Ammon's horn (tissue), 1 donor: ENCODE data around the gene HOXA5.

ENCODE experiments used
- DNase-seq: peaks from one replicate; pipeline ENCODE4 v3.0.0-alpha.2; 2016; ENCODE audit warnings: low spot score

HOXA5 gene

DNA sequence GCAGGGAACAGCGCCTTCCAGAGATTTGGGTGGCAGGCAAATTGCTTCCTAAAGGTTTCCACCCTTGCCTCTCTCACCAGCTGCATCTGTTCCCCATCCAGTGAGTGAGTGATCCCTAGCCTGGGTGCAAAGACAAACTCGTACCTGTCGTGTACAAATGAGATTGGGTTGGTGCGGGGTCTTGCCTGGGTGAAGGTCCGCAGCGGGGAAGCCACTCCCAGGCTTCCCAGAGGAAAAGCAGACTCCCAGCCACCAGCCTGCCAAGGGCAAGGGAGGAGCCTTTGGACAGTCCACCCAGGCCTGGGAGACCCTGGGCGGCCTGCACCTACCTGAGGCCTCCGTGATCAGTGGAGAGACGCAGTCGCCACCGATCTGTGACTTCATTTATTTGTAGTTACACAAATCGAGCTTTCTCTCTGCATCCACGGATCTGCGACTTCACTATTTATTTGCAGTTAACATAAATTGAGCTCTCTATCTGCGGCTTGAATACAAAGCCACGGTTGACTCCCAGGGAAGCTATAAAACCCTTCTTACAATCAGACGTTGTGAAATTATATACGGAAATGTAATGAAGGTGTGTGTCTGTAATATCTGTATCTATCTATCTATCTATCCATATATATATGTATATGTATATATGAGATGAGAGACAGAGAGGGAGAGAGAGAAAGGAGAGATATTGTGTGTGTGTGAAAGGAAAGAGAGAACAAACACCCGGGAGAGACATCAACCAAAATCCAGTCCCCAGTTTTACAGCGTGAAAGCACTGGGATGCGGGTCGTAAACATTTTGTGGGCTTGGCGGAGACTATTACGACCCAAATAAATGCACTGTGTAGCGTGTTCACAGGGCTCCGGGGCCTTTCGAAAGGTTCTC is 16.0 kb upstream of the HOXA5 start:
- DNase-seq = no peak

DNA sequence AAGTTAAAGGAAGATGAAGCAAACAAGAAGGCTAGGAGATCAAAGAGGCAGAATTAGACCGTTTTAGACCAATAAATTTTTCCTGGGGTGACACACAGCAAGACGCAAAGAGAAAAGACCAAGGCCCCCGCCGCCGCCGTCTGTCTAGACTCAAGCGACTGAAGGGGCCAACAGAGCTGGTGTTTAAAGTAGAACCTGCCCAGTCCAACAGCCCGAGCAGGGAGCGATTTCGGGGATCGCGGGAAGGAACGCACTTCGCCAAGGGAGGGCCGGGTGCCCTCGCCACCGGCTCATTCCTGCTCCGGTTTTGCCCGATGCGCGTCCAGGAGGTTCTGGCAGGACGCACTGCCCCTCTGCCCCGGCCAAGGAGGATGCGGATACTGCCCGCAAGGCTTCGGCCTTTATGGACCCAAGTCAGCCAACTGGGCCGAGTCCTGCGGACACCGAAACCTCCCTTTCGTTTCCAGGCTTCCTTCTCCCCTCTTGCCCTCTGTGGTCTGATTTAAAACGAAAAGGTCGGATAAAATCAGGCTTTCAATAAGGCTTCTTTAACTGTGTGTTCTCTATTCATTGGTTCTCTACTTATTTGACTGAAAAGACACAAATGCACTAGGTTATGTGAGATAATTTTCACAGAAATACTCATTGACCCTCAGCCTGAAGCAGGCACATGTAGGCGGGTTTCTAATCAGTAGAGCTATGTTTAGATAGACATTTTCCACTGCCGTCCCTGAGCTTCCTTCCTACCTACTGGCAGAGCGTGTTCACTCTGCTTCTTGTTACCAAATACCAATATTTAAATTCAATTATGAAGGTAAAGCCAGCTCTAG is 15.2 kb upstream of the HOXA5 start:
- no peak for DNase-seq

DNA sequence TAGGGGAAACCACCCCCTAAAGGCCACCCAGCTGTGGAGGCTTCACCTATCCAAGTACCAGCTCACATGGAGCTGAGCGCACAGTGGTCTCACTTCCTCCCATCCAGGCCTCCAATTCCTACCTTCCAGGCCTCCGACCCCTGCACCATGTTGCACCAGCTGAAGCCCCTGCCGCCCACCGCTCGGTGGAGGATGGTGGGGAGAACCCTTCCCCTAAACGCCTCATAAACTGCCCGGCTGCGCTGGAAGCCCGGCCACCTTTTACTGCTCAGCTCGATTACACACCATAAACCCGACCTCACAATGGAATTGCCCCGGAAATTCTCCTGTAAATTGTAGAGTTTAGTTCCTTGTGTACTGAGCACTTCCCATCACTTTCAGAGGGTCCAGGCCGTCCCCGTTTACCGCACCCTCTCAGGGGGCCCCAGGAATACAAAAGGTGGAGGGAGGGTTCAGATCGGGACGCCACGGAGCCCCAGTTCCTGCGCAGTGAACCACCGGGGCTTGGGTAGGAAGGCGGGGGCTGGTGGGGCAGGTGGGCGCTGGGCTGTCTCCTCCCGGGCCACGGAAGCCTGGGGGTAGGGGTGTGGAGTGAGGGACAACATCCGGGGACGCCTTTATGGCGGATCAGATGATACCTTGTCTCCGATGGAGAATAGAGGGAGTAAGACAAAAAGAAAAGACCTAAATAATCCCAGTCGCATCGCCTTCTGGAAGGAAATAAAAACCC is 14.4 kb upstream of the HOXA5 start:
- DNase-seq = no peak

DNA sequence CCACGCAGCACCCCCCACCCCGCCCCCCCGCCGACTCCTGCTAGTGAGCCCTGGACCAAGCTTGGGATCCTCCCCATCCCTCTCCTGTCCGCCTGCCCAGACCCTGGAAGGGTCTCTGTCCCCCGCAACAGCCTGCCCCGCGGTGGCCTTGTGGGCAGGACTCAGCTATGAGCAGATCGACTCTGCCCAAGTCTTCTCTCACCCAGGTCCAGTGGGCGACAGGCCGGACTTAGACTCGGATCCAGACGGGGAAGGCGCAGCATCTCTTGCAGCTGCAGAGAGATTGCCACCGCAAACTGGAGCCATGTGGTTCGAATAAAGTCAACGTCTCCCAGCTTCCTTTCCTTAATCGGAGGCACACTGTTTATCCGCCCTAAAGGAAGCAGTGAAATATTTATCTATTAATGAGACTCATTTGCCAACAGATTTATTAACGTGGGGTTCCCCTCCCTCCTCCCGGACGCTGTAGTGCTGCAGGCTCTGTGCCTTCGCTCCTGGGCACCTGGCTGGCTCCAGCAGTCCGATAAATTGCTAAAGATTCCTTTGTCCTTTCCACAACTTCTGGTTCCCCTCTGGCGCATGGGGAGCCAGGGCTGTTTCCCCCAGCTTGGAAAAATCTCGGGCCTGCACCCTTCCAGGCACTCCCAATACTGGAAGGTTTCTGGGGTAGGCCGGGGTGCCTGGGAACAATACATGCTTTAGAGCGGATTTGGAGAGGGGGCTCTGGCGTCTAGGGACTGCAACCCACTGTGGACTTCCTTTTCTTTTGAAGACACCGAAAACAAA is 13.6 kb upstream of the HOXA5 start:
- no peak for DNase-seq

DNA sequence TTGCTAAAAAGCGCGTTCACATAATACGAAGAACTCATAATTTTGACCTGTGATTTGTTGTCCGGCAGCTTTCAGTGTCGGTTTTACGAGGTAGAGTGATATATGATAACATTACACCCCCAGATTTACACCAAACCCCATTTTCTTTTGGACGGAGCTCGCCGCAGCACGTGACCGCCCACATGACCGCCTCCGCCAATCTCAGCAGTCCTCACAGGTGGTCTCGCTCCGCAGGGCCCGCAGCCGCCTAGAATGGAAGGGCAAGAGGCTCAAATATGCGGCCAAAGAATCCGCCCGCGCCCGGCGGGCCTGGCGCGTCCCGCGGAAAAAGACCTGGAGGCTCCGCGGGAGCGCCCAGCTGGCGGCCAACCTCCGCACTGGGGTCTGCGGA is 13.0 kb upstream of the HOXA5 start, which contains the start of gene HOXA7:
Gene HOXA7 (minus strand): TSS at position 168 of the 391 bp plus-strand sequence. CDS start 130 bp downstream, at position 38.
- DNase-seq = no peak

DNA sequence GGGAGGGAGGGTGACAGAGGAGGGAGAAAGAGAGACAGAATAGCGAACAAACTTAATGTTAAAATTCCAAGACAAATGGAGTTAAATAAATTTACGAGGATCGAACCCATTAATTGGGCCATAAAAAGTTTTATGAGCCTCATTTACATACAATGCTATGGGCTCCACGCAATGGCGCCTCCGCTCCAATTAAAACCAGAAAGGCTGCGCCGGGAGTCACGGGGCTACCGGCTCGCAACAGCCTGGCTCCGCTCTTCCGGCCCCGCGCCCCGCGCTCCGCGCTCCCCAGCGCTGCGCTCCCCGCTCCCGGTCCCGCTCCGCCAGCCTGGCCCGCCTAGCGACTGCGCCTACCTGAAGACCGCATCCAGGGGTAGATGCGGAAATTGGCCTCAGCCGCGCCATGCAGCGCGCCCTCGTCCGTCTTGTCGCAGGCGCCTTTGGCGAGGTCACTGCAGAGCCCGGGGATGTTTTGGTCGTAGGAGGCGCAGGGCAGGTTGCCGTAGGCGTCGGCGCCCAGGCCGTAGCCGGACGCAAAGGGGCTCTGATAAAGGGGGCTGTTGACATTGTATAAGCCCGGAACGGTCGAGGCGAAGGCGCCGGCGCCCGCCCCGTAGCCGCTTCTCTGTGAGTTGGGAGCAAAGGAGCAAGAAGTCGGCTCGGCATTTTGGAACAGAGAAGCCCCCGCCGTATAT is 12.5 kb upstream of the HOXA5 start:
- DNase-seq = no peak

DNA sequence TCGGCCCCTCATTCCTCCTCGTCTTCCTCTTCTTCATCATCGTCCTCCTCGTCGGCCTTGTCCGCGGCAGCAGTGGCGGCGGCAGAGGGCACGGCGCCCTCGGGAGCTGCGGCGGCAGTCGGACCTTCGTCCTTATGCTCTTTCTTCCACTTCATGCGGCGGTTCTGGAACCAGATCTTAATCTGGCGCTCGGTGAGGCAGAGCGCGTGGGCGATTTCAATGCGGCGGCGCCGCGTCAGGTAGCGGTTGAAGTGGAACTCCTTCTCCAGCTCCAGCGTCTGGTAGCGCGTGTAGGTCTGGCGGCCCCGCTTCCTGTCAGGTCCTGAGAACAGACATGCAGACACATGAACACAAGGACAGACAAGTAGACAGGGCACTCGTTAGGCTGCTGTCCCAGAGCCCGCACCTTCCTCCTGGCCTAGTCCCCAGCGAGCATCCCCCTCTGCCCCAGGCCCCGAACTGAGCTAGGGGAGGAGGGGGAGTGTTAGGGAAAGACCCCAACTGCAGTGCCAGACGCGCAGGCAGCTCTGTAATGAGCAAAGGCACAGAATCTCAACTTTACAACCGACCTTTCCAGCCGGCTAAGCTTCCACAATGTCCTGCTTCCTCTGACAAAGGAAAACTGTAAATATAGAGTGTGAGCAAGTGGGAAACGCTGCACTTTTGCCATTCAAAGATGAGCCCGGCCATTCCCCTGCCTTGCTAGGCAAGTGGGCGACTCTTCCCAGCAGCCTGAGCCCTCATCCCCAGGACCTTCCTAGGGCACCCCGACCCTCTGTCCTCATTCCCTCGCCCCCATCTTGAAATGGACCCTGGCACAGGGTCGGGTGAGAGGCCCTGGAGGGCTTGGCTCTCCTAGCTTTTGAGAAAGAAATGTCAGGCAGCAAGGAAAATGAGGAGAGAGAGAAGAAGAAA is 11.7 kb upstream of the HOXA5 start:
- DNase-seq = no peak

DNA sequence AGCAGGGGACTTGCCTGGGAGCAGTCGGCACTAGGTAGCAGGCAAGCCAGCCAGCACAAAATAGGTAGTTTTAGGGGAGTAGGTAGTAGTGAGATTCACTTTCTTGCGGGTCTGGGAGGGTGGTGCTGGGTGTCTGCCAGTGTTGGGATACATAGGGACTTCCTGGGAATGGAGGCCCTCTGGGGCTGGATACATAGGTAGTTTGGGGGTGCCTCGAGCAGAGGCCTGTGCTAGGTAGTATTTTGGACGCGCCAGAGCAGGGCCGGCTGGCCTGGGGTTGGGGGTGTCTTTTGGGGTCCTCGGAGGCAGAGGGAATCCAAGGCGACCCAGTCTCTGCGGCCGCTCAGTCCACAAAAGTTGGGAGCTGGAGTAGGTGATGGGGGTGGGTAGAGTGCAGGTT is 10.9 kb upstream of the HOXA5 start:
- DNase-seq = no peak

DNA sequence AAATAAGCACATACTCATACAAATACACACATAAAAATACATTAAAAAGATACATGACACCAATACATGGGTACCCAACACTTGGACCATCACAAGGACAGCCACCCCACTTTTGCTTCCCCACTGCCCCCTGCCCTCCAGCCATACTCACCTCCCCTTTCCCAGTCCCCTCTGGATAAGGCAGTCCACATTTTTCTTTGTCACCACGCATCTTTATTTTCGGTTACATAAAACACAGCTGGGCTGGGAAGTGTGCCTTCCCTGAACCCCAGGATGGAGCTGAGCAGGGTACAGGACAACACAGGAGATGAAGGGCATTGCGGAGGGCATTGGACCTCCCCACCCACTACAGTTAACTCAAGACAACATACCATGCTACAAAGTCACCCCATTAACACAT is 10.0 kb upstream of the HOXA5 start:
- no peak for DNase-seq

DNA sequence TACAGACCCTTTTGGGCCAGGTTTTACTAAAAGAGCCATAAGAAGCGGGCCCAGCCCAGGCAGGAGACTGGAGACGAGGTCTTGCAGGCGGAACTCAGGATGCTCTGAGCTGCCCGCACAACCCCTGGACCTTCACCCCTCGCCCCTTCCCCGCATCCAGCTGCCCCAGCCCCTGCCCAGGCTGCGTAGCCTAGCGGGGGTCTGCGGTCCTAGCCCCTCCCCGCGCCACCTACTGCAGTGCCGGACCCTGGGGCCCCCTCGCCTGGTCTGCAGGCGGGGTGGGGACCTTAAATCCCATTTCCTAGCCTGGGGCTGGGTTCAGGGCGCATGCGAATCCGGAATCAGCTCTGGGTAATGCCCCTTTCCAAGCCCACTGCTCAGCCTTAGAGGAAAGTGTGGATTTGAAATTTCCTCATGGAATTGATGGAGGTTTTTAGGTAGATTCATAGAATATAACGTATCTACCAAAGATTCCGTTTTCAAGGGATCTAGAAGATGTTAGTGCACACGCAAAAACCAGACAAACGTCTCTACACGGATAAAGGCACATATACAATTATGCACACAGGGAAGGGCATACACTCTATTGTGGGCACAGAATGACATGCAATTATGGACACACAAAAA is 9.4 kb upstream of the HOXA5 start:
- DNase-seq = no peak

DNA sequence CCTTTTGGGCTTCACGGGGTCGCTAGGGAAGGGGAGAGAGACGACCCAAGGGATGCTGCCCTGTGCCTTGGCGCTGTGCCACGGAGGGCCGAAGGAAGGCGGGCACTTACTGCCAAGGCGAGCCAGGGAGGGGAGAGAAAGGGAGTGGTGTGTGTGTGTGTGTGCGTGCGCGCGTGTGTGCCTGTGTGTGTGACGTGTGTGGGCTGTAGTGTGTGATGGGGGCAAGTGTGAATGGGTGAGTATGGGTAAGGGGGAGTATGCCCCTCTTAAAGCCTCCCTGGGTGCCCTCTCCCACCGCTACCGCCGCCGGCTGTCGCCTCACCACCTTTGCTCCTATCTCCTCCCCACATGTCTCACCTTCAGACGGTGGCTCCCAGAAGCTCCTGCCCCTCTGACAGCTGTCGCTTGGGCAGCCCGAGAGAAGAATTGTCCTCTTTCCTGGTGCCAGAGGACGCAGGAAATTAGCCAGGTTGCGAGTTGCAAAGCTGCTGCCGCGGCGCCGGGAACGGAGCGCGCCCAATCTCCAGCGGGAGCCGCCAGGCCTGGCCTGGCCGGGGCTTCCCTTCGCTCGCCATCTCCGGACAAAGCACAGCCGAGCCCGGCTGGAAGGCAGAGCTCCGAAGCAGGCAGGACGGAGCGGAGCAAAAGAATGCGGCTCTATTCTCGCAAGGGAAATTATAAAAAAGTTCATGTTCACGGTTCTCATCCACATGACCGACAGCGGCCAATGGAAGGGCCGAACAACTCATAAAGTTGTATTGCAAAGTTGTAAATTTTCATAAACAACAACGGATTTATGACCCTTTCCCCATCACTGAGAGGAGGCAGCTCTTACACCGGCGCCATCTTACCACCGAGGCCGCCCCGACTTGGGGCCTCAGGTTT is 8.7 kb upstream of the HOXA5 start, which contains the start of gene HOXA3:
Gene HOXA3 (minus strand): TSS at position 653 of the 885 bp plus-strand sequence. CDS start 41,943 bp downstream, outside the sequence.
- no peak for DNase-seq

DNA sequence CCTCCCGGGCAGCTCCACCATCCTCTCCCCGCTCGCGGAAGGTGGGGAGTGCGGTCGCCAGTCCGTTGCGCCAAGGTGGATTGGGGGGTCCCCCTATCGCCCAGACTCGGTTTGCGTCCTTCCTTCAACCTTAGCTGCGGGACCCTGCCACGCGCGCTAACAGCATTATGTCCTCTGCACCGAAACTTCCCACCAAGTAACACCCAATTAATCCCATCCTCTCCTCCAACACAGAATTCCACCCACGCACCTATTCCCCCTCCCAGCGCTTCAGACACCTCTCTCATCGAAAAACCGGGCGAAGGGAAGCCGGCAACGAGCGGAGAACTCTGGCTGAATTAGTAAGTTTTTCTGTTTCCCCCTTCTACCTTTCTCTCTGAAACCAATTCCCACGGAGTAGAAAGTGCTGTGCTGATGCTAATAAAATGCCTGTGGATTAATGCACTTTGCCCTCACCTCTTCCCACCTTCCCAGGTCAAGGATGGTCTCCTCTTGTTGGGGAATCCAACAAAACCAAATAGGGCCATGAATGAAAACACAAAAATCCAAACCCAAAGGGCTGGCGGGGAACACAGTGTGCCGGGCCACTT is 8.0 kb upstream of the HOXA5 start:
- no peak for DNase-seq

DNA sequence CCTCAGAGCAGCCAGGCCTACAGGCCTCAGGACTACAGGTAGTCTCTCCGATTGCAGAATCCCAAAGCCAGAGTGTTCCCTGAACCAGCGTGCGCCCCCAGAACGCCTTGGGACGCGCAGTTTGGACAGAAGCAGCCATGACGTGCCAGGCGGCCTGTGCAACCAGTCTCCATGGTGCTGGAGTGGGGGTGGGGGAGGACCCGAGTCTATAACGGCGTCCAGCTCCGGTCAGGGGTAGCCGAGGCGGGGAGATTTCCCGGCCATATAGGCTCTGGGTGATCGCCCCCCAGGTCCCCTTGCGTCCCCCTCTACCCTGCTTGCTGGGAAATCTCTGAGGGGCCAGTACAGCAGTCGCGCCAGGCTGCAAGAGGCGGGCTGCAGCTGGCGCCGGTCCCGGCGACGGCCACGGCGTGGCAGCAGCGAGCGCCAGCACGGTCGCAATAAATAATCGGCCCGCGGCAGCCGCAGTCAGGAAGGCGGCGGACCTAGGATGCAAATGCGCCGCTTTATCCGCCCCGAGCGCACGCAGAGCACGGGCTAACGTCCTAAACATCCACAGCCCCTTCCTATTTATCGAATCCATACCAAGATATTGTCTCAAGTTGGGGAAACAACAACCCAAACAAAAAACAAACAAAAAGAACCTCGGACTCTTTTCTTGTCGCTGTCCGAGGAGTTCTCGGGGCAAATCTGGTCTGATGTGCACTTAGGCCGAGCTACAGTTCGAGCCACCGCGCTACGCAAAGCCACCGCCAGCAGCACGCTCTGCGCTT is 7.3 kb upstream of the HOXA5 start:
- DNase-seq = peak; percentile 54

DNA sequence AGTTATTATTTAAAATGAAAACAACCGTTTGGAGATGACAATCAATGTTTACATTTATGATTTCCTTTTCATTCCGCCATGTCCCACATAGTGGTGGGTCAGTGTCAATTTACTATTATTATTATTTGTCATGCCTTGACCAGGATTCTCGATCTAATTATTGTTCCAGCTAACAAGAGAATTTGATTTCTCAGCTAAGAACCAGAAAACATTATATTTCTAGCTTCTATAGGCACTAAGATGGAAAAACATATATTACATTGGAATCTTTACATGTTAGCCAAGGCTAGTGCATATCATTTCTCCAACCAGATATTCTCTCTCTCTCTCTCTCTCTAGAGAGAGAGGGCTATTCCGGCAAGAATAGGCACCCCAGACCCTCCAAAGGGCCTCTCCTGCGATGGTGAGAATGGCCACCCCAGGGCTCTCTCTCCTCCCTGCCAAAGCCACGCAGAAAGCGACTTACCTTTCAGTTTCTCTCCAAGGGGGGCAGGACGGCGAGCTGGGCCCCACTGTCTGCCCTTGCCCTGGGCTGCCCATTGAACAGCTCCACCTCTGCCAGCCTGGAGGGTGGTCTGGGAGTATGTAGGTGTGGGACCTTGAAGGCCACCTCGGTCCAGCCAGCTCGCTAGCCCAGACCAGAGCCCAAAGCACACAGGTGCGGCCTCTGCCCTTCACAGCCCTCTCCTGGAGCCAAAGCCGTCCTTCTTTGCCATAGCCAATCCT is 6.5 kb upstream of the HOXA5 start:
- no peak for DNase-seq

DNA sequence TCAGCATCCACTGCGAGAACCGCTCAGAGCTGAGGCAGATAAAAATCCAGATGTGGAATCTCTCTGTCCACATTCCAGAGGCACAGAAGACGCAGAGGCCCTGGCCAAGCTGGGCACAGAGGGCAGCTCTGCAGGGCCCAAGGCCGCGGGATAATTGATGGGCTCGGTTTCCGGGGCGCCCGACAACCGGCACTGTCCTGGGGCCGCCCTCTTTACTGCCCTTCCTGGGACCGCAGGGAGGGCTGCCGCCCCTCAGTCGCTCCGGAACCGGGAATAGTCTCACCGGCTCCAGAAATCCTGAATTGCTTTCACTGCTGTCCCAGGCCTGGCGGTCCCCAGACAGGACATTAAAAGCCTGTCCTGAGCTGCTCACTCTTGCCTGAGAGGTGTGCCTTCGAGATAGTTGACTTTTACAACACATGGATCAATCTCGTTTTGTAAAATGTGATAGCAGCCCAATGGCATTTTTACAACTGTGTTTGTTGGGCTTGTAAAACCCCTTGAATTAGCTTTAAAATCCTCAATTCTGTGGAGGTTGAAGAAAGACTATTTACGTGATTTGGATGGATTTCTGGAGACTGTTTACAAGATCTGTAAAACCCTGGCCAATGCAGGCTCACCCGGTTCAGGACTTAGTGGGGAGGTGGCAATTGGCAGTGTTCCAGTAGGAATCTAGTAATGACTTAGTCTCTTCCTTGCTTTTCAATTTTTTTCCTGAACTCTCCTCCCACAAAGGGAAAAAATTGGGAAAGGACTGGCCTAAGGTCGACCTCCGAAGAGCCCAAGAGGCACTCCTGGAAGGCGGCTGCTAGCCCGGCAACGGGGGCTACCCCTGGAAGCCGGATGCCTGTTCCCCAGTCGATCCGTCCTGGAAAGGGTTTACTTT is 5.5 kb upstream of the HOXA5 start:
- DNase-seq = no peak
